Common myeloid progenitor, CD34-positive (primary cell): Measurements from ENCODE around the gene CCDC18.

Experiments used
- CTCF ChIA-PET: fragments of 350-600 bp; sonication (Branson Sonifier 250); formaldehyde crosslinking; loops from one replicate; lab custom pipeline; 2021; ENCODE audit warnings: antibody characterized with exemption; lab: Charles Lee
- POLR2A ChIA-PET: fragments of 350-600 bp; sonication (Branson Sonifier 250); formaldehyde crosslinking; loops from one replicate; lab custom pipeline; 2021; ENCODE audit warnings: antibody characterized with exemption; lab: Charles Lee
- DNase-seq, 3 donors: peaks; one replicate each; pipeline versions ENCODE4 v3.0.0 to v3.0.0-alpha.2; 2013
- H3K27ac ChIP-seq, 2 experiments: 1 replicate in 1 of 2; 2 replicates in 1 of 2; pipeline ENCODE4 v1.7.0; 2013; ENCODE audit warnings: inconsistent platforms in 2 of 2, low read length in 2 of 2, mild to moderate bottlenecking in 2 of 2, low read depth in 1 of 2, moderate library complexity in 1 of 2; ENCODE audit not compliant: severe bottlenecking in 2 of 2, insufficient read depth in 1 of 2, poor library complexity in 1 of 2
- H3K27me3 ChIP-seq, 5 experiments: replicated peaks in 2 of 5; 1 replicate in 3 of 5; 2 replicates in 2 of 5; pipeline versions ENCODE4 v1.6.1 to v1.7.0; 2013; ENCODE audit warnings: low read length in 4 of 5, mild to moderate bottlenecking in 2 of 5, moderate library complexity in 2 of 5, inconsistent platforms in 1 of 5; ENCODE audit not compliant: insufficient read depth in 5 of 5, control insufficient read depth in 4 of 5
- H3K36me3 ChIP-seq, 4 experiments: 1 replicate in 2 of 4; 2 replicates in 2 of 4; pipeline versions ENCODE4 v1.6.1 to v1.7.0; 2013; ENCODE audit warnings: low read length in 3 of 4, control low read depth in 1 of 4, mild to moderate bottlenecking in 1 of 4; ENCODE audit not compliant: control insufficient read depth in 4 of 4, insufficient read depth in 4 of 4
- H3K4me1 ChIP-seq, 4 experiments: 1 replicate in 3 of 4; 2 replicates in 1 of 4; pipeline versions ENCODE4 v1.6.1 to v1.7.1; 2013; ENCODE audit warnings: low read length in 3 of 4, mild to moderate bottlenecking in 3 of 4, control low read depth in 1 of 4, inconsistent platforms in 1 of 4, moderate library complexity in 1 of 4; ENCODE audit not compliant: control insufficient read depth in 4 of 4, insufficient read depth in 4 of 4; ENCODE audit errors: control extremely low read depth in 1 of 4
- H3K4me3 ChIP-seq, 7 experiments: 1 replicate in 4 of 7; 2 replicates in 3 of 7; pipeline versions ENCODE4 v1.5.1 to v1.7.0; 2013; ENCODE audit warnings: mild to moderate bottlenecking in 7 of 7, low read length in 6 of 7, moderate library complexity in 6 of 7, inconsistent platforms in 2 of 7, low read depth in 2 of 7, control low read depth in 1 of 7; ENCODE audit not compliant: insufficient read depth in 4 of 7, control insufficient read depth in 1 of 7; ENCODE audit errors: extremely low read depth in 1 of 7
- H3K9me3 ChIP-seq, 5 experiments: 1 replicate in 4 of 5; 2 replicates in 1 of 5; pipeline versions ENCODE4 v1.6.1 to v1.7.1; 2013; ENCODE audit warnings: low read length in 4 of 5, mild to moderate bottlenecking in 2 of 5, inconsistent platforms in 1 of 5, low read depth in 1 of 5, moderate library complexity in 1 of 5; ENCODE audit not compliant: control insufficient read depth in 4 of 5, insufficient read depth in 2 of 5; ENCODE audit errors: control extremely low read depth in 1 of 5
- WGBS: methylation state at CpG from one replicate; pipeline ENCODE4 v1.1.5; 2013; ENCODE audit not compliant: insufficient coverage; 5-methylcytosine and 5-hydroxymethylcytosine counted together

Gene CCDC18

GRCh38 chr1:93306920-93307319 is 126.4 kb downstream of the CCDC18 start:
- Histone ChIP-seq H3K4me3 (no peak overlapping the region), H3K27me3 (no peaks in the 10 kb centered on the region), H3K27ac (no peak overlapping the region), H3K9me3 (no peaks in the 10 kb centered on the region), H3K4me1 (no peaks in the 10 kb centered on the region), H3K36me3 (peaks cover 0 to 2% (median 0%) of the 10 kb centered on the region in 4 experiments)
- ChIA-PET CTCF (interaction anchor here (1.8 kb wide), 1 partner anchor 127 kb away, joined by 7 read pairs; no protein-coding TSS in a partner anchor), POLR2A (interaction anchor here (0.5 kb wide), 1 partner anchor 106 kb away, joined by 4 read pairs; no protein-coding TSS in a partner anchor)
- no peak for DNase-seq

- Histone ChIP-seq H3K36me3 (peaks cover 0 to 6% (median 0%) of the 10 kb centered on the region in 4 experiments), H3K27ac (no peak overlapping the region), H3K4me1 (peaks cover 0 to 10% (median 6%) of the 10 kb centered on the region in 4 experiments), H3K9me3 (no peaks in the 10 kb centered on the region), H3K4me3 (no peak overlapping the region), H3K27me3 (no peaks in the 10 kb centered on the region)
- CTCF ChIA-PET: no interaction called here
- WGBS: no CpG with 5 or more reads among the region's 4 CpGs
- POLR2A ChIA-PET: no interaction called here
- DNase-seq: no peak
Measured at GRCh38 chr1:93313026-93313425, 132.5 kb downstream of the CCDC18 start.

GRCh38 chr1:93317207-93317606 is 136.7 kb downstream of the CCDC18 start:
- ChIA-PET POLR2A (interaction anchor here (0.7 kb wide), 1 partner anchor 849 kb away, joined by 3 read pairs; no protein-coding TSS in a partner anchor), CTCF (interaction anchor here (1.5 kb wide), 1 partner anchor 15 kb away, joined by 5 read pairs; no protein-coding TSS in a partner anchor)
- Histone ChIP-seq H3K4me3 (peak overlapping the region in 1 of 7 experiments; percentile 19), H3K27ac (no peak overlapping the region), H3K36me3 (peaks cover 0 to 3% (median 0%) of the 10 kb centered on the region in 4 experiments), H3K9me3 (peaks cover 0 to 4% (median 0%) of the 10 kb centered on the region in 5 experiments), H3K27me3 (no peaks in the 10 kb centered on the region), H3K4me1 (peaks cover 0 to 10% (median 6%) of the 10 kb centered on the region in 4 experiments)
- 0% methylated on average over 2 of the region's 2 CpGs for WGBS
- peak; percentile 39 to 88 (median 82) for DNase-seq

- H3K36me3 ChIP-seq: peaks cover 0 to 3% (median 0%) of the 10 kb centered on the region in 4 experiments
- no peak overlapping the region for H3K4me3 ChIP-seq
- DNase-seq: no peak
- no peaks in the 10 kb centered on the region for H3K27me3 ChIP-seq
- ChIA-PET CTCF (interaction anchor here (0.5 to 1.5 kb wide), 3 partner anchors 14 to 301 kb away, joined by 3 to 5 read pairs (median 3); no protein-coding TSS in a partner anchor), POLR2A (no interaction called here)
- H3K4me1 ChIP-seq: peaks cover 0 to 10% (median 6%) of the 10 kb centered on the region in 4 experiments
- H3K9me3 ChIP-seq: peaks cover 0 to 4% (median 0%) of the 10 kb centered on the region in 5 experiments
- no peak overlapping the region for H3K27ac ChIP-seq
- WGBS: 94% methylated on average over 1 of the region's 2 CpGs
Measured at GRCh38 chr1:93317943-93318342, 137.4 kb downstream of the CCDC18 start.

GRCh38 chr1:93321720-93322119 is 141.2 kb downstream of the CCDC18 start:
- Histone ChIP-seq H3K27me3 (no peaks in the 10 kb centered on the region), H3K4me1 (peaks cover 0 to 8% (median 6%) of the 10 kb centered on the region in 4 experiments), H3K4me3 (no peak overlapping the region), H3K36me3 (no peaks in the 10 kb centered on the region), H3K27ac (no peak overlapping the region), H3K9me3 (peaks cover 0 to 4% (median 0%) of the 10 kb centered on the region in 5 experiments)
- no peak for DNase-seq
- POLR2A ChIA-PET: no interaction called here
- CTCF ChIA-PET: interaction anchor here (1.6 kb wide), 1 partner anchor 18 kb away, joined by 5 read pairs; no protein-coding TSS in a partner anchor
- no CpG with 5 or more reads among the region's 1 CpG for WGBS

GRCh38 chr1:93322349-93322748 is 141.8 kb downstream of the CCDC18 start:
- no peaks in the 10 kb centered on the region for H3K27me3 ChIP-seq
- POLR2A ChIA-PET: no interaction called here
- H3K36me3 ChIP-seq: no peaks in the 10 kb centered on the region
- peaks cover 0 to 3% (median 2%) of the 10 kb centered on the region in 4 experiments for H3K4me1 ChIP-seq
- CTCF ChIA-PET: interaction anchor here (1.6 kb wide), 1 partner anchor 18 kb away, joined by 5 read pairs; no protein-coding TSS in a partner anchor
- WGBS: 100% methylated on average over 2 of the region's 3 CpGs
- no peak overlapping the region for H3K4me3 ChIP-seq
- H3K27ac ChIP-seq: no peak overlapping the region
- no peak for DNase-seq
- peaks cover 0 to 4% (median 0%) of the 10 kb centered on the region in 5 experiments for H3K9me3 ChIP-seq

- no peaks in the 10 kb centered on the region for H3K27me3 ChIP-seq
- no peak overlapping the region for H3K4me3 ChIP-seq
- ChIA-PET POLR2A (no interaction called here), CTCF (interaction anchor here (1.2 to 1.6 kb wide), 2 partner anchors 12 to 19 kb away, joined by 3 to 5 read pairs; no protein-coding TSS in a partner anchor)
- H3K4me1 ChIP-seq: no peaks in the 10 kb centered on the region
- H3K9me3 ChIP-seq: peaks cover 0 to 4% (median 0%) of the 10 kb centered on the region in 5 experiments
- H3K27ac ChIP-seq: no peak overlapping the region
- WGBS: 90% methylated on average over 3 of the region's 3 CpGs
- no peaks in the 10 kb centered on the region for H3K36me3 ChIP-seq
- DNase-seq: no peak
Measured at GRCh38 chr1:93323185-93323820, 142.8 kb downstream of the CCDC18 start.
